Renal cortical epithelial cell (primary cell): ENCODE measurements around the gene ZC3H4. TPM values are rescaled to one million over a fixed set of nuclear protein-coding genes. Genes with fewer than 3 reads are reported as not detected.

Experiments
- DNase-seq: peaks from one replicate; pipeline ENCODE4 v3.0.0-alpha.2; 2011; ENCODE audit warnings: low read depth
- total RNA-seq: library from RNA; depleted of rRNA; stranded (reverse); fragments of >200 nt; gene quantifications from 2 replicates; pipeline ENCODE4 v1.2.3, GENCODE V29; 2014

The ZC3H4 gene
- total RNA-seq, 1 donor from 2014 or later: 20.4 TPM

GRCh38 chr19:47133021-47133471, 19.5 kb upstream of the ZC3H4 start:
- DNase-seq: no peak

- DNase-seq: no peak
Observed at GRCh38 chr19:47132194-47132852, 18.7 kb upstream of the ZC3H4 start.

- DNase-seq: peak; percentile 91
Observed at GRCh38 chr19:47130589-47131227, 17.1 kb upstream of the ZC3H4 start, which contains the start of gene SAE1. Gene SAE1, plus strand, starts transcription at chr19:47130835. Its CDS starts 96 bp downstream, at chr19:47130931.

- no peak for DNase-seq
Observed at GRCh38 chr19:47130120-47130588, 16.6 kb upstream of the ZC3H4 start.

GRCh38 chr19:47129579-47129978, 16.0 kb upstream of the ZC3H4 start:
- no peak for DNase-seq

- DNase-seq: no peak
Observed at GRCh38 chr19:47125669-47125938, 12.0 kb upstream of the ZC3H4 start.

GRCh38 chr19:47124937-47125668, 11.5 kb upstream of the ZC3H4 start:
- DNase-seq: peak; percentile 79

GRCh38 chr19:47123406-47123805, 9.8 kb upstream of the ZC3H4 start:
- no peak for DNase-seq

- DNase-seq: peak; percentile 67
Observed at GRCh38 chr19:47122359-47123335, 9.1 kb upstream of the ZC3H4 start.

GRCh38 chr19:47120470-47121067, 7.0 kb upstream of the ZC3H4 start:
- DNase-seq: no peak

GRCh38 chr19:47113850-47114651, 475 bp upstream of the ZC3H4 start:
- DNase-seq: no peak

- peak; percentile 39 for DNase-seq
Observed at GRCh38 chr19:47112166-47112996, 1.2 kb downstream of the ZC3H4 start.

- no peak for DNase-seq
Observed at GRCh38 chr19:47111682-47112165, 1.9 kb downstream of the ZC3H4 start.

- DNase-seq: no peak
Observed at GRCh38 chr19:47111006-47111621, 2.5 kb downstream of the ZC3H4 start.

- no peak for DNase-seq
Observed at GRCh38 chr19:47110521-47111005, 3.0 kb downstream of the ZC3H4 start.

- no peak for DNase-seq
Observed at GRCh38 chr19:47109541-47110375, 3.8 kb downstream of the ZC3H4 start.

GRCh38 chr19:47109177-47109540, 4.4 kb downstream of the ZC3H4 start:
- DNase-seq: no peak
